ENCODE results near the gene IQGAP3.

DNA sequence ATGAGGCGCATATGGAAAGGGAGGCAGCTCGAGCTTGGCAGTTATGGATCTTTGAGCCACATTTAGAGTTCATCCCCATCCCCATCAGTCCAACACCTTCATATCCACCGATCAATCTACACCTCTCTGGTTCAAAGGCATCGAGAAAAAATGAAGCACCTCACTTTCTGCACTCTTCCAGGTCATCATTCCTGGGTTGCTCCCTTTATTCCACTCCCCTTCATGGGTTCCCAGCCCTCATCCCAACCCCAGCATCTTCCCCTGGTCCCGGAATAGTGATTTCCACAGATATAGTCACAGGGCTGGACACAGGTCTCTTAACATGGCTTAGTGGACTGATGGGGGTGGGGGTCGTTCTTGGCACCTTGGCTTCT lies 47.2 kb upstream of the IQGAP3 start:
- TF ChIP-seq, protein P1, sequence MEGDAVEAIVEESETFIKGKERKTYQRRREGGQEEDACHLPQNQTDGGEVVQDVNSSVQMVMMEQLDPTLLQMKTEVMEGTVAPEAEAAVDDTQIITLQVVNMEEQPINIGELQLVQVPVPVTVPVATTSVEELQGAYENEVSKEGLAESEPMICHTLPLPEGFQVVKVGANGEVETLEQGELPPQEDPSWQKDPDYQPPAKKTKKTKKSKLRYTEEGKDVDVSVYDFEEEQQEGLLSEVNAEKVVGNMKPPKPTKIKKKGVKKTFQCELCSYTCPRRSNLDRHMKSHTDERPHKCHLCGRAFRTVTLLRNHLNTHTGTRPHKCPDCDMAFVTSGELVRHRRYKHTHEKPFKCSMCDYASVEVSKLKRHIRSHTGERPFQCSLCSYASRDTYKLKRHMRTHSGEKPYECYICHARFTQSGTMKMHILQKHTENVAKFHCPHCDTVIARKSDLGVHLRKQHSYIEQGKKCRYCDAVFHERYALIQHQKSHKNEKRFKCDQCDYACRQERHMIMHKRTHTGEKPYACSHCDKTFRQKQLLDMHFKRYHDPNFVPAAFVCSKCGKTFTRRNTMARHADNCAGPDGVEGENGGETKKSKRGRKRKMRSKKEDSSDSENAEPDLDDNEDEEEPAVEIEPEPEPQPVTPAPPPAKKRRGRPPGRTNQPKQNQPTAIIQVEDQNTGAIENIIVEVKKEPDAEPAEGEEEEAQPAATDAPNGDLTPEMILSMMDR (IDR thresholded peaks at IDR 0.05; ENCODE audit: low read depth, low read length): no peak
- TF ChIP-seq EZH2phosphoT487 (IDR thresholded peaks at IDR 0.05; ENCODE audit: low read depth): no peak
